ENCODE data around the gene THAP6.
"Not testable (repeated sequence)": the region's sequence is repeated elsewhere in the genome, so short reads cannot be mapped to it uniquely, and the experiment has no call there.

Gene THAP6

DNA sequence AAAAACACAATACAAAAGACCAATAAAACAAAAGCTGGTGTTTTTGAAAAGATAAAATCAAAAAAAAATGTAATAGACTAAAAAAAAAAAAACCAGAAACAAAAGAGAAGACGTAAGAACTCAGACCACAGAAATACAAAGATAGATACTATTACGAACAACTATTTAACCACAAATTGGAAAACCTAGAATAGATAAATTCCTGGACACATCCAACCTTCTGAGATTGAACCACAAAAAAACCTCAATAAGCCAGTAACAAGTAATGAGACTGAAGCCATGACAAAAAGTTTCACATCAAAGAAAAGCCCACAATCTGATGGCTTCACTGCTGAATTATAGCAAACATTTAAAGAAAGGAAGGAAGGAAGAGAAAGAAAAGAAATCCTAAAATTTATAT lies 16.2 kb upstream of the THAP6 start:
- Histone ChIP-seq H3K36me3 (ENCODE audit: control insufficient read depth, insufficient read depth, low read length) (peaks cover 34% of the 10 kb centered on the region), H3K27ac (ENCODE audit: insufficient read depth, low read length, poor library complexity, severe bottlenecking) (no peak overlapping the region)

DNA sequence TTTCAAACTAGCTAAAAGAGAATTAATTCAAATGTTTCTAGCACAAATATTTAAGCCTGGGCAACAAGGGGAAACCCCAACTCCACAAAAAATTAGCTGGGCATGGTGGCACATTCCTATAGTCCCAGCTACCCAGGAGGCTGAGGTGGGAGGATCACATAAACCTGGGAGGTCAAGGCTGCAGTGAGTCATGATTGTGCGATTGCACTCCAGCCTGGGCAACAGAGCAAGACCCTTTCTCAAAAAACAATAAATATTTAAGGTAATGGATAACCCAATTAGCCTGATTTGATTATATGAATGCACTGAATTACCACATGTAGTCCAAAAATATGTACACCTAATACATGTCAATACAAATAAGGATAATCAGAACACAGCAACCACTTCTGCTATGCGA lies 14.4 kb upstream of the THAP6 start:
- Histone ChIP-seq H3K27me3 (replicated peaks; ENCODE audit: control insufficient read depth, insufficient read depth, low read length, poor library complexity, severe bottlenecking) (no peaks in the 10 kb centered on the region), H3K27ac (ENCODE audit: insufficient read depth, low read length, poor library complexity, severe bottlenecking) (no peak overlapping the region), H3K9me3 (ENCODE audit: control insufficient read depth, low read length) (peaks cover 3% of the 10 kb centered on the region), H3K4me3 (ENCODE audit: insufficient read depth, low read depth, low read length, poor library complexity, severe bottlenecking) (no peak overlapping the region), H3K4me1 (ENCODE audit: control insufficient read depth, insufficient read depth, low read length, poor library complexity, severe bottlenecking) (no peaks in the 10 kb centered on the region), H3K36me3 (ENCODE audit: control insufficient read depth, insufficient read depth, low read length) (peaks cover 37% of the 10 kb centered on the region)
- no peak for DNase-seq

More for the DNA sequence above, 16.2 kb upstream of the THAP6 start:
- Histone ChIP-seq H3K27me3 (replicated peaks; ENCODE audit: control insufficient read depth, insufficient read depth, low read length, poor library complexity, severe bottlenecking) (no peaks in the 10 kb centered on the region), H3K4me3 (ENCODE audit: insufficient read depth, low read depth, low read length, poor library complexity, severe bottlenecking) (no peak overlapping the region), H3K4me1 (ENCODE audit: control insufficient read depth, insufficient read depth, low read length, poor library complexity, severe bottlenecking) (no peaks in the 10 kb centered on the region), H3K9me3 (ENCODE audit: control insufficient read depth, low read length) (peaks cover 3% of the 10 kb centered on the region)
- no peak for DNase-seq

GRCh38 chr4:75502671-75503070 lies 11.6 kb upstream of the THAP6 start:
- Histone ChIP-seq H3K36me3 (ENCODE audit: control insufficient read depth, insufficient read depth, low read length) (peaks cover 41% of the 10 kb centered on the region), H3K27me3 (replicated peaks; ENCODE audit: control insufficient read depth, insufficient read depth, low read length, poor library complexity, severe bottlenecking) (no peaks in the 10 kb centered on the region), H3K4me3 (ENCODE audit: insufficient read depth, low read depth, low read length, poor library complexity, severe bottlenecking) (no peak overlapping the region), H3K4me1 (ENCODE audit: control insufficient read depth, insufficient read depth, low read length, poor library complexity, severe bottlenecking) (no peaks in the 10 kb centered on the region), H3K27ac (ENCODE audit: insufficient read depth, low read length, poor library complexity, severe bottlenecking) (no peak overlapping the region), H3K9me3 (ENCODE audit: control insufficient read depth, low read length) (peaks cover 3% of the 10 kb centered on the region)
- no peak for DNase-seq

GRCh38 chr4:75505630-75506029 lies 8.6 kb upstream of the THAP6 start:
- H3K27ac ChIP-seq (ENCODE audit: insufficient read depth, low read length, poor library complexity, severe bottlenecking): no peak overlapping the region
- H3K36me3 ChIP-seq (ENCODE audit: control insufficient read depth, insufficient read depth, low read length): peaks cover 27% of the 10 kb centered on the region
- H3K9me3 ChIP-seq (ENCODE audit: control insufficient read depth, low read length): no peaks in the 10 kb centered on the region
- H3K4me1 ChIP-seq (ENCODE audit: control insufficient read depth, insufficient read depth, low read length, poor library complexity, severe bottlenecking): no peaks in the 10 kb centered on the region
- no peak overlapping the region for H3K4me3 ChIP-seq (ENCODE audit: insufficient read depth, low read depth, low read length, poor library complexity, severe bottlenecking)
- DNase-seq: no peak
- H3K27me3 ChIP-seq (replicated peaks; ENCODE audit: control insufficient read depth, insufficient read depth, low read length, poor library complexity, severe bottlenecking): no peaks in the 10 kb centered on the region

GRCh38 chr4:75509592-75509991 lies 4.7 kb upstream of the THAP6 start:
- peaks cover 22% of the 10 kb centered on the region for H3K4me1 ChIP-seq (ENCODE audit: control insufficient read depth, insufficient read depth, low read length, poor library complexity, severe bottlenecking)
- not testable (repeated sequence) for H3K27ac ChIP-seq (ENCODE audit: insufficient read depth, low read length, poor library complexity, severe bottlenecking); DNase-seq; H3K9me3 ChIP-seq (ENCODE audit: control insufficient read depth, low read length); H3K27me3 ChIP-seq (replicated peaks; ENCODE audit: control insufficient read depth, insufficient read depth, low read length, poor library complexity, severe bottlenecking); H3K4me3 ChIP-seq (ENCODE audit: insufficient read depth, low read depth, low read length, poor library complexity, severe bottlenecking)
- peaks cover 13% of the 10 kb centered on the region for H3K36me3 ChIP-seq (ENCODE audit: control insufficient read depth, insufficient read depth, low read length)

- Histone ChIP-seq H3K4me1 (ENCODE audit: control insufficient read depth, insufficient read depth, low read length, poor library complexity, severe bottlenecking) (peaks cover 31% of the 10 kb centered on the region), H3K27ac (ENCODE audit: insufficient read depth, low read length, poor library complexity, severe bottlenecking) (peak overlapping the region; percentile 45), H3K36me3 (ENCODE audit: control insufficient read depth, insufficient read depth, low read length) (no peaks in the 10 kb centered on the region), H3K9me3 (ENCODE audit: control insufficient read depth, low read length) (no peaks in the 10 kb centered on the region), H3K27me3 (replicated peaks; ENCODE audit: control insufficient read depth, insufficient read depth, low read length, poor library complexity, severe bottlenecking) (no peaks in the 10 kb centered on the region), H3K4me3 (ENCODE audit: insufficient read depth, low read depth, low read length, poor library complexity, severe bottlenecking) (peak overlapping the region; percentile 24)
- no peak for DNase-seq
These were observed 2.4 kb upstream of the THAP6 start for GRCh38 chr4:75511841-75512240.

GRCh38 chr4:75512386-75513211 lies 1.7 kb upstream of the THAP6 start:
- Histone ChIP-seq H3K4me1 (ENCODE audit: control insufficient read depth, insufficient read depth, low read length, poor library complexity, severe bottlenecking) (peaks cover 31% of the 10 kb centered on the region), H3K27me3 (replicated peaks; ENCODE audit: control insufficient read depth, insufficient read depth, low read length, poor library complexity, severe bottlenecking) (no peaks in the 10 kb centered on the region), H3K36me3 (ENCODE audit: control insufficient read depth, insufficient read depth, low read length) (peaks cover 5% of the 10 kb centered on the region), H3K9me3 (ENCODE audit: control insufficient read depth, low read length) (no peaks in the 10 kb centered on the region), H3K4me3 (ENCODE audit: insufficient read depth, low read depth, low read length, poor library complexity, severe bottlenecking) (peak overlapping the region; percentile 83), H3K27ac (ENCODE audit: insufficient read depth, low read length, poor library complexity, severe bottlenecking) (peak overlapping the region; percentile 45)
- no peak for DNase-seq

- peaks cover 9% of the 10 kb centered on the region for H3K36me3 ChIP-seq (ENCODE audit: control insufficient read depth, insufficient read depth, low read length)
- no peaks in the 10 kb centered on the region for H3K9me3 ChIP-seq (ENCODE audit: control insufficient read depth, low read length)
- peak in 1 of 3 donors; percentile 2 for DNase-seq
- peak overlapping the region; percentile 83 for H3K4me3 ChIP-seq (ENCODE audit: insufficient read depth, low read depth, low read length, poor library complexity, severe bottlenecking)
- no peaks in the 10 kb centered on the region for H3K27me3 ChIP-seq (replicated peaks; ENCODE audit: control insufficient read depth, insufficient read depth, low read length, poor library complexity, severe bottlenecking)
- peak overlapping the region; percentile 88 for H3K27ac ChIP-seq (ENCODE audit: insufficient read depth, low read length, poor library complexity, severe bottlenecking)
- peaks cover 31% of the 10 kb centered on the region for H3K4me1 ChIP-seq (ENCODE audit: control insufficient read depth, insufficient read depth, low read length, poor library complexity, severe bottlenecking)
These were observed 645 bp upstream of the THAP6 start for GRCh38 chr4:75513526-75514130.

- DNase-seq: peak in 1 of 3 donors; percentile 8
- Histone ChIP-seq H3K4me3 (ENCODE audit: insufficient read depth, low read depth, low read length, poor library complexity, severe bottlenecking) (peak overlapping the region; percentile 83), H3K36me3 (ENCODE audit: control insufficient read depth, insufficient read depth, low read length) (peaks cover 9% of the 10 kb centered on the region), H3K9me3 (ENCODE audit: control insufficient read depth, low read length) (no peaks in the 10 kb centered on the region), H3K27ac (ENCODE audit: insufficient read depth, low read length, poor library complexity, severe bottlenecking) (peak overlapping the region; percentile 88), H3K4me1 (ENCODE audit: control insufficient read depth, insufficient read depth, low read length, poor library complexity, severe bottlenecking) (peaks cover 31% of the 10 kb centered on the region), H3K27me3 (replicated peaks; ENCODE audit: control insufficient read depth, insufficient read depth, low read length, poor library complexity, severe bottlenecking) (no peaks in the 10 kb centered on the region)
These were observed 808 bp downstream of the THAP6 start for GRCh38 chr4:75514949-75515612.

DNA sequence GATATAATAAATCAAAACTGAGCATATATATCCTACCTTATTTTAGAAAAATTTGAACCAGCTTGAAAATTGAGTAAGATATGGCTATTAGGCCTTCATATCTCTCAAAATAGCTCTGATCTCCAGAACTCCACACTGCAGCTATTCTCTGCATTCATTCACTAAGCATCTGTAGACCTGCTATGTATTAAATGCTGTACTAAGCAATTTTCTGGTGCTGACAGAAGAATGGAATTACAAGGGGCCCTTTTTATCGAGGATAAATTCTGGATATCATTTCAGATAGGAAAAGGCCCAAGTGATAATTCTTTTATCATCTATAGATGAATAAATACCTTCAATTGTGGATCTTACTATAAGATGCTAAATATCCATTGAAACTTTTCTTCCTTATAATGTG lies 1.9 kb downstream of the THAP6 start:
- Histone ChIP-seq H3K27me3 (replicated peaks; ENCODE audit: control insufficient read depth, insufficient read depth, low read length, poor library complexity, severe bottlenecking) (no peaks in the 10 kb centered on the region), H3K4me1 (ENCODE audit: control insufficient read depth, insufficient read depth, low read length, poor library complexity, severe bottlenecking) (peaks cover 31% of the 10 kb centered on the region), H3K4me3 (ENCODE audit: insufficient read depth, low read depth, low read length, poor library complexity, severe bottlenecking) (no peak overlapping the region), H3K27ac (ENCODE audit: insufficient read depth, low read length, poor library complexity, severe bottlenecking) (peak overlapping the region; percentile 88), H3K9me3 (ENCODE audit: control insufficient read depth, low read length) (no peaks in the 10 kb centered on the region), H3K36me3 (ENCODE audit: control insufficient read depth, insufficient read depth, low read length) (peaks cover 9% of the 10 kb centered on the region)
- DNase-seq: no peak

All from effector memory CD4-positive, alpha-beta T cell (primary cell).